HG03439 (cell line): ENCODE data around the gene RNF187.
"Not testable (repeated sequence)": the region's sequence is repeated elsewhere in the genome, so short reads cannot be mapped to it uniquely, and the experiment has no call there.

ENCODE experiments used
- ATAC-seq: cut with Tn5 transposase; IDR thresholded peaks from one replicate; pipeline ENCODE4 v1.9.1; 2021; ENCODE audit warnings: mild to moderate bottlenecking, moderate library complexity; ENCODE audit not compliant: unreplicated experiment

Gene RNF187

DNA sequence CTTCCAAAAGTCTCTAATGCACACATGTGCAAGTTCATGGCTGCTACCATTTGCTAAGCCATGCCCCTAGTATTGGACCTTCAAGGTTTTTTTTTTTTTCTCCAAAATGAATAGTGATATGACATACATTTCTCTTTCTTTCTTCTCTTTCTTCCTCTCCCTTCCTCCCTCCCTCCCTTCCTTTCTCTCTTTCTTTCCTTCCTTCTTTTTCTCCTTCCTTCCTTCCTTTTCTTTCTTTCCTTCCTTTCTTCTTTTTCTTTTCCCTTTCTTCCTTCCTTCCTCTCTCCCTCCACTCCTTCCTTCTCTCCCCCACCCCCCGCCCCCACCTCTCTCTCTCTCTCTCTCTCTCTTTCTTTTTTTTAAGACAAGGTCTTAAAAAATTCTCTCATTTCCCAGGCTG is 3.4 kb upstream of the RNF187 start:
- no peak for ATAC-seq

DNA sequence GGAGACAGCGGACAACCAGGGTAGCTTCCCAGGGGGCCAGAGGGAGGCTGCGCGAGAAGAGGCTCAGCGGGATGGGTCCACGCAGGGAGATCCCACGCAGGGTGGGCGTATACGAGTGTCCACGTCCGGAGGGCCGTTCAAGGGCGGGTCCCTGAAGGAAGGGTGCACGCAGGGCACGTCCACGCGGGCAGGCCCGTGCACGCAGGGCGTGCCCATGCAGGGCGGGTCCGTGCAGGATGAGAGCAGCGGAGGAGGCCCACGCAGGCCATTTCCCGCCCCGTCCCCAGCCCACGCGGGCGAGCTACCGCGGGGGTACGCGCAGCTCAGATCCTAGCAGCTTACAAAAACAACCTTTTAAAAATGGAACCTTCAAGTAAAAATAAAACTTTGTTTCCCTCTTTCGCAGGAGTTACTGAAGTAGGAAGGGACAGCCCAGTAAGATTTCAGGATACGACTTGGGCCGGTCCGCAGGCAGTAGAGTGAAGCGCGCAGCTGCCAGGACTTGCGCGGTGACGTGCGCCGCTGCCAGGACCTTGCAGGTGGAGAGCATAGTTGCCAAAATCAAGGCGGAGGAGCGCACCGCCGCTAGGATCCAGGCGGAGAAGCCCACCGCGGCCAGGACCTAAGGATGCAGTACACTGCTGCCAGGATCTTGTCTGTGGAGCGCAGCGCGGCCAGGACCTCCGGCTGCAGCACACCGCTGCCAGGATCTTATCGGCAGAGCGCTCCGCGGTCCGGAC is 416 bp upstream of the RNF187 start:
- peak; percentile 56 for ATAC-seq

DNA sequence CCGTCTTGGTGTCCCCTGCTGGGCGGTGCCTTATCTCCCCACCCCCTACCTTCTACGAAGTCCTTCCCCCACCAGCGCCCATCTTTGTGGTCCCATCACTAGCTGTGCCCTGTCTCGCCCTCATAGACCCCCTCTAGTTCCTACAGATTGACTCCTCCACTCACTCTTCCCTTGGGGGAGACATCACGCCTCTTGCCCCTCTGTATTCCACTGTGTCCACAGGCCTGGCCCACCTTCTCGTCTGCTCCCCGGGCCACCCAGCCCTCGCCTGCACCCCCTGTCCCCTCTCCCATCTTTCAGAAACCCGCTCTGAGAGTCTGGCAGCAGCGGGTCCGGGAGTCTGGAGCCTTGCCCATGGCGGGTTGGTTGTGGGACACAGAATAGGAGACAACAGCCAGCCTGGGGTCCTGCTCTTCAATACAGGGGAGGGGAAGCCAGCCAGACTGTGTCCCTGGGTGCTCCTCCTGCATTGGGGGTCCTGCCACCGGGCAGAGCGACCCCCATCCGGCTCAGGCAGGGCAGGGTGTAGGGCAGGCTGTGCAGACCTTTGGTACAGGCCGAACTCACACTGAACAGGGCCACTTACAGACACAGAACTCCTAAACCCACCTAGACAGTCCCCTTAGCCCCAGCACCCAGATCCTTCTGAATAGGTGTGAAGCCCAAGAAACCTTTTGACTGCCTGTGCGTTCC is 1.1 kb downstream of the RNF187 start:
- no peak for ATAC-seq

DNA sequence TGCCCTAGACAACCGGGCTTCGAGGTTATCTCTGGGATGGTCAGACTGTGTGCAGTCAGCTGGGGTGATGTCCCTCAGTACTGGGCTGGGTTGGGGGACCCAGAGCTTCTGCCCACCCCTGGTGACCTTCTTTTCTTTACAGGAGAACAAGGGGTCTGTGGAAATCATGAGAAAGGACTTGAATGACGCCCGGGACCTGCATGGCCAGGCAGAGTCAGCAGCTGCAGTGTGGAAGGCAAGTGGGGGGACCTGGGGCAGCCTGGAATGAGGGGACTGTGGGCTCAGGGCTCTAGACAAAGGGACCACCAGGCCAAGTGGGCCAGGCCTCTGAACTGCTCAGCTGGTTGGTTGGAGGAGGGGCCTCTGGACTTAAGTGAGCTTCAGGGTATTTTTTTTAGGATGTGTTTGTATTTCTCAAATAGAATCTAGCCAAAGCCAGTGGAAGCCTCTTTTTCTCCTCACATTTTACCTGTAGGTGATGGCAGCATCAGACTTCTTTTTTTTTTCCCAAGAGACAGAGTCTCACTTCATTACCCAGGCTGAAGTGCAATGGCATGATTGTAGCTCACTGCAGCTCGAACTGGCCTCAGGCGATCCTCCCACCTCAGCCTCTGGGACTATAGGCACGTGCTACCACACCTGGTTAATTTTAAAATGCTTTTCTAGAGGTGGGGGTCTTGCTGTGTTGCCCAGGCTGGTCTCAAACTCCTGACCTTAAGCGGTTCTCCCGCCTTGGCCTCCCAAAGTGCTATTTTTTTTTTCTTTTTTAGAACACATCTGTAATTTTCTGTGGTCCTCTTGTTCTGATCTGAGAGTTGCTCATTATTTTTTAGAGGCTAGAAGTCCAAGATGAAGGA is 1.9 kb downstream of the RNF187 start:
- no peak for ATAC-seq

DNA sequence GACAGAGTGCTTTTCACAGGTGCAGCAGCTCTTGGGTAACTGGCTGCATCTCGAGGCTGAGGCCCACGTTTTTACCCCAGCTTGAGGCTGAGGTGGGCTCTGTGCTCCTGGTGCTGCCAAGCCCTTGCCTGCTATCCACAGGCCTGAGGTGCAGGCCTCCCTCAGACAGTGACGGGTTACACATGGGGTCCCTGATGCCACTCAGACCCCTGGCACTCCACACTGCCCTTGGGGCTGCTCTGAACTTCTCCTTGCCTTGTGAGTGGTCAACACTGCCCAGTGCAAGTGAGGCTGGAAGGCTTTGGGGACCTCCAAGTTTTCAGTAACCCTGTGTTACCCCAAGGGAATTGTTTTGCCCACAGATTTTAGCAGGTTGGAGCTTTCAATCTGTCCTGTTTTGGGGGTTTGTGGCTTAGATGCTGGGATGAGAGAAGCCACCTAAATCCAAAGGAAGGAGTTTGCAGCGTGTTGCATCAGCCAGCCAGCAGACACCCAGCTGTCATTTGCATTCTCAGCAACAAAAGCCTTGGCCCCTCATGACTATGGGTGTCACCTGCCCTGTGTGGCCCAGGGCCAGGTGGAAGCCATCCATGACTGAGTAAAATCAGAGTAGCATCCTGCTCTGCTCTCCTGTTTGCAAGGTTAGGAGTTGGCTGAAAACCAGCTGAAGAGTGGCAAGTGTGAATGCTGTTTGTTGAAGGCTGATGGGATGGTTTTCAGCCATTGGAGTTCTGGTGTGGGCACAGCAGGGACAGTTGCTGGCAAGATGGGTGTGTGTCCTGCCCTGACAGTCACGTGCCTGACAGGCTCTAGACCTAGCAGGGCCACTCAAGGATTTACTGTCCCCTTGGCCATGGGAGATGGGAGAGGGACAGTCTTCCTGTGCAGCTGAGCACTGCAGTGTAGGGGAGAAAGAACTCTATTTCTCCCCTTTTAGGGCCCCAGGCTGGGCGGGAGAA is 3.2 kb downstream of the RNF187 start:
- no peak for ATAC-seq

DNA sequence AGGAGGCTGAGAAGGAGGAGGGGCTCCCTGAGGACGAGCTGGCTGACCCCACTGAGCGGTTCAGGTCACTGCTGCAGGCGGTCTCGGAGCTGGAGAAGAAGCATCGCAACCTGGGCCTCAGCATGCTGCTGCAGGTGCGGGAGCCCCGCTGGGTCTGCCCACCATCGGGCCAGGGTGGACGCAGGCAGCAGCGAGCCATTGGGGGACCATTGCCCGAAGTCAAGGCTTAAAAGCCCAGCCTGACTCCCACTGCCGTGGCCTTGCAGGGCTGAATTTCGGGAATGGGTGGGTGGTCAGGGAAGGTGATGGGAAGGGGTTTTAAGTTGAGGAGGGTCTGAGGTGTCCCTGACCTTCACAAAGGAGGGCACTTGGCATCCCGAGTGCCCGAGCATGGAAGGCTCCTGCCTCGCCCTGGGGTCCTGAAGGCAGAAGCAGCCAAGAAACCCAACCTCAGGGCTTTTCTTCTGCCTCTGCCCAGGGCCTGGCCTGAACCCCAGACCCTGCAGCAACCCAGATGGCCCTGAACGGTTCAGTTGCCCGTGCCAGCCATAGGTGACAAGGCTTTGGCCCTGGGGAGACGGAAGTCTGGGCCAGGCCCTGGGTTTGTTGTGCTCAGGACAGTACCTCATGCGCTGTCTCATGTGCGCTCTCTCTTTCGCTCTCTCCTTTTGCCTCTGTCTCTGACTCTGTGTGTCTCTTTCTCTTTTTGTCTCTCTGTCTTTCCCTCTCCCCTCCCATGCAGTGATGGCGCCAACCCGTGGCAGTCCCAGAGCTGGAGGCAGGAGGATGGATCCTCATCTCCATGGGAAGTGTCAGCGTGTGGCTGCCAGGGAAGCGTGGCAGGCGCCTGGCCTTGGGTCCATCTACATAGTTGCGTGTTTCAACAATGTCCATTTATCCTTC is 6.2 kb downstream of the RNF187 start:
- ATAC-seq, result no peak

DNA sequence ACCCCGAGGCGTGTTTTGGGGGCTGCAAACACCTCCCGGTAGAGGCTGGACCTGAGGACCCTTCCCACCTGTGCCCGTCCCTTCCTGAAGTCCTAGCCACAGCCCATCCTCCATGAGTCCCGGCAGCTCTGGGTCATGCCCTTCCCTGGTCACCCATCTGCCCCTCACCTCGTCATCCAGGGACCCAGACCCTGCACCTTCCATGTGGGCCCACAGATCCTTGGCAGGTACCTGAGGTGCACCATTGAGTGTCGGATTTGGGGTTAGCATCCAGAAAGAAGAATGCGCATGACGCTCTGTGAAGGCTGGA is 6.8 kb downstream of the RNF187 start:
- ATAC-seq, result no peak

DNA sequence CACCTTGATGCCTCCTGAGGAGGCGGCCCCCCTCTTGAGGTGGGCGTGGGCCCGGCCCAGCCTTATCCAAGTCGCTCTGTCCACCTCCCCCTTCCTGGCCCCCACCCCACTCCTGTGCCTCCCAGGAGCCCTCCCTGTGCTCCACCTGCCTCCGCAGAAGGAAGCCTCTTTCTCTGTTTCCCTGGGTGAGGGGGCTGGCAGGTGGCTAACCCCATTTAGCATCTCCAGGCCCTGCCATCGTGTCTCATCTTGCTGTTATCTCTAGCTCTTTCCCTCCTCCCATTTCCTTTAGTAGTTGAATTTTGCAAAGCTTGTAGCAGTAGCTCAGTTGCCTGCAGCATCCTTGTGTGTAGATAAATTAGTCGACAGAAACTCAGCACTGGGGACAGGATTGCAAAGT is 7.2 kb downstream of the RNF187 start:
- ATAC-seq, result no peak

DNA sequence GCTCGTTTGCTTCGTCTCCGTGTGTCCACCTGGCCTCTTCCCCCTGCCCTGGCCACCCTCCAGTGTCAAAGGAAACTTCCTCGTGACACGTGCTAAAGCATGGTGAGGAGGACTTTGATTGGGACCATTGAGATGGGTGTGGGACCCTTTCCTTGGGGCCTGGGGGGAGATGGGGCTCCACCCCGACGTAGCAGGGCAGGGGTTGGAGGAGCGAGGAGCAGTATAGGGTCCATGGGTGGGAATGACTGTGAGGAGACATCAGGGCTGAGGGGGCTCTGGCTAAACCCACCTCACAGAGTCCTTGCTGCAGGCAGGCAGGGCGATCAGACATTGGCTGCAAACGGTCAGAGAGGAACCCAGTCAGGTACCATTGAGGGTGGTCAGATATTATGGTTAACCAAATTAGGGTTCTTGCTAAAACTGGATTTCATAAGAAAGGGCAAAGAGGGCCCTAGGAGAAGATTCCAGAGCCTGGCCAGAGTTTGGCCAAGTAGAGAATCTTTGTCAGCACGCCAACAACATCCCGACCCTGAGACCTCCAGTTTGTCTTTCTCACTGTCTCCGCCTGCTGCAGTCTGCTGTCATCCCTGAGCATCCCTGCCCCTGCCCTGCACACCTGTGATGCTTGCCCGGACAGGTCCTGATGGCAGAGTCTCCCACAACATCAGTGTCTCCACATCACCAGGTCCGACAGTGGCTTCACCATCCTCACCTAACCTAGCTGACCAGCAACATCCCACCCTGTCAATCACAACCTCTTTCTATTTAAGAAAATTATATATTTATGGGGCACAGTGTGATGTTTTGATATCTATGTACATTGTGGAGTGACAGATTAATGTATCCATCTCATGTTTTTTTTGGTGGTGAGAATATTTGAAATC is 8.0 kb downstream of the RNF187 start:
- ATAC-seq, result no peak

DNA sequence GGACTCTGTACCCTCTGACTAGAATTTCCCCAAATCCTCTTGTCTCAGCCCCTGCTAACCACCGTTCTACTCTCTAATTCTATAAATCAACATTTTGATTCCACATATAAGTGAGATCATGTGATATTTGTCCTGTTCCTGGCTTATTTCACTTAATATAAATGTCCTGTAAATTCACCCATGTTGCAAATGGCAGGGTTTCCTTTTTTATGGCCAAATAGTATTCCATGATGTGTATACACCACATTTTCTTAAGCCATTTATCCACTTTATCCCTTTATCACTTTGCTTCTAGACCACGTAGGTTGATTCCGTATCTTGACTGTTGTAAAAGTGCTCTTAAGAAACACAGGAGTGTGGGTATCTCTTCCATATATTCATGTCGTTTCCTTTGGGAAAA is 8.9 kb downstream of the RNF187 start:
- no peak for ATAC-seq

DNA sequence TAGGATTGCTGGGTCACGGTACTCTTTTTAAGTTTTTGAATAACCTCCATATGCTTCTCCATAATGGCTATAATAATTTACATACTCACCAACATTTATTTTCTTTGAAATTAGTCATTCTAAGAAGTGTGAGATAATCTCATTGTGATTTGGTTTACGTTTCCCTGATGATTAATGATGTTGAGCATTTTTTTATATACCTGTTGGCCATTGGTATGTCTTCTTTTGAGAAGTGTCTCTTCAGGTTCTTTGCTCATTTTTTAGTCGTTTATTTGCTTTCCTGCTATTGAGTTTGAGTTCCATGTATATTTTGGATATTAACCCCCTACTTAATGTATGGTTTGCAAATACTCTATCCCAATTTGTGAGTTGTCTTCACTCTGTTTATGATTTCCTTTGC is 9.3 kb downstream of the RNF187 start:
- ATAC-seq, result no peak

DNA sequence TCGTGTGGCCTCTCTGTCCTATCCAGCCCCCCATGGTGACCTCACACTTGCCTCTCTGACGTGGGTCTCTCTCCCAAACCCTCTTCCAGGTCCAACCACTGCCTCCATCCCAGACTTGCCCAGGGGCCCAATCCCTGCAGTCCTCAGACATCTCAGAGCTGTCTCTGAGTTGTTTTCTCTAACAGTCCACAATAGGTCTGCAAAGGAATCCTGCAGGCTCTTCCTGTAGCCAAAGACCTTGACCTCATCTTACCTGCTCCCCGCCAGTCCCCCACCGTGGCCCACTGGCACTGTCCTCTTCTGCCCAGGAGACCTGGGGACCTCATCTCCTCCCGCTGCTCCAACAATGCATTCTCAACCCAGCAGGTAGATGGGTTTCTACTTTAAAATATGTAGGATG is 10.0 kb downstream of the RNF187 start:
- no peak for ATAC-seq

DNA sequence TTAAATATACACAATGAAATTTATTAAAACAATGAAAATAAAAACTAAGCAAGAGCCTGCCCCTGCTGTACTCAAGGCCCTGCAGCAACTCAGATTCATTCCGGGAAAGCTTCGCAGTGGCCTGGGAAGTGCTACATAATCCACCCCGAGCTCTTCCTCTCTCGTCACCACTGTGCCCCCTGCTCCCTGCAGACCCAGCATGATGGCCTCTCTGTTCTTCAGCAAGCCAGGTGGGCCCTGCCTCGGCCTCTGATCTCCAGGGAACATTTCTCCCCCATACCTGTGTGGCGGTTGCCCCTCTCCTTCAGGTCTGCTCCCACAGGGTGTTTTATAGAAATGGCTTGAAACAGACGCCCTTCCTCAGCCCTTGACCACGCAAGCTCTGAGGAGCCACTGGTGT is 10.6 kb downstream of the RNF187 start:
- no peak for ATAC-seq

DNA sequence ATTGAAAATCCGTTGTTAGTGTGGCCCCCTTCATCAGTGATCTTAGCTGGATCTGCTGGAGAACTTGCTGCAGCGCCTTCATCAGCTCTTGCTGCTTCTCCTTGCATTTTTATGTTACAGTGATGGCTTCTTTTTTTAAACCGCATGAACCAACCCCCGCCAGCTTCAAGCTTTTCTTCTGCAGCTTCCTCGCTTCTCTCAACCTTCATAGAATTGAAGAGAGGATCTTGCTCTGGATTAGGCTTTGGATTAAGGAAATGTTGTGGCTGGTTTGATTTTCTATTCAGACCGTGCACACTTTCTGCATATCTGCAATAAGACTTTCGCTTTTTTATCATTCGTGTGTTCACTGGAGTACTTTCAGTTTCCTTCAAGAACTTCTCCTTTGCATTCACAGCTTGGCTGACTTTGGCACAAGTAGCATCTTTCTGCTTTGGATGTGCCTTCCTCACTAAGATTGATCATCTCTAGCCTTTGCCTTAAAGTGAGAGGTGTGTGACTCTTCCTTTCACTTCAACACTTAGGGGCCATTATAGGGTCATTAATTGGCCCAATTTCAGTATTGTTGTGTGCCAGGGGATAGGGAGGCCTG is 13.1 kb downstream of the RNF187 start:
- ATAC-seq, result no peak

DNA sequence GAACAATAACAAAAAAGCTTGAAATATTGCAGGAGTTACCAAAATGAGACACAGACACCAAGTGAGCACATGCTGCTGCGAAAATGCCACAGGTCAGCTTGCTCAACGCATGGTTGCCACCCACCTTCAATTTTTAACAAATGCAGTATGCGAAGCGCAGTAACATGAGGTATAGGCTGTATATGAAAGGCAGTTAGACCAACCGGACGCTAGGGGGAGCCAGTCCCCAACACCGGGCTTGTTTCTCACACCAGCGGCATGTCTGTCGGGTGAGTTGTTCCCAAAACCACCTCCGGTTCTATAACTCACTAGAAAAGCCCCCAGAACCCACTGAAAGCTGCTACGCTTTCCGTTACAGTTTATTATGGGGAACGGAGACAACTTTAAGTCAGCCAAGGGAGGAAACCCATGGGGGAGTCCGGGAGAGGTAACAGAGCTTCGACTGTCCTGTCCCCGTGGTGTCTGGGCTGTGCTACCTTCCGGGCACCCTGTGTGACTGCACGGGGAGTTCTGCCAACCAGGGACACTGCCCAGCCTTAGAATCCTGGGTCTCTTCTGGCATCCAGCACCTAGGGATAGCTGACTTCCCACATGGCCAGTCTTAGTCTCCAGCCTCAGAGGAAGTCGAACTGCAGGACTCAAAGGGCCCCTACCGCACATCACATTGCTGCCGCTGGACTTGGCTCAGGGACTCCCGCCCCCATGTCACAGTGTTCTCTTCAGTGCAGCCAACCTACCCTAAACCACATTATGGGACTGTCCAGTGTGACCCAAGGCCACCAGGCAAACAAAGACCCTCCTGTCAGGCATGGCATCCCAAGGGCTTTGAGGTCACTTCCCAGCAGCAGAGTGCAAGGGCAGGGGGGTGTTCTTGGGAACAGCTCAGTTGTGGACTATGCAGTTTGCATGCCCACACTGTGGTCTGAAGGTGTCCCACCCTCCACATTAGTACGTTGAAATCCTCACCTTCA is 14.0 kb downstream of the RNF187 start:
- ATAC-seq, result peak; percentile 88

DNA sequence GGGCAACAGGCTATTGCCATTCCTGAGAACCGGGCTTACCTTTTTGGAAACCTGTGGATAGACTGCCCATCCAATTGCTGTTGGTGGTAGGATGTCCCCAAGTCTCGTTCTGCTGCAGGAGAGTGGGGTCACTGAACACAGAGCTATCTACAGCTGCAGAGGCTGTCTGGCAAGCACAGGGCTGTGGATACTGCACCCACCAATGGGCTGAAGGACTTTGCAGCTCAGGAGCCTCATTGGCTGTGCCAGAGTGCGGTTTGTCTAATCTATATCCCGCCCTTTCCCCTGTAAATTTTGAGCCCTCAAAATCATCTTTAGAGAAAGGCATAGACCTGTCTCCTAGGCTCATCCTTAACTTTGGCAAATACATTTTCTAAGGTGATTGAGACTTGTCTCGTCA is 15.3 kb downstream of the RNF187 start:
- ATAC-seq, result no peak

DNA sequence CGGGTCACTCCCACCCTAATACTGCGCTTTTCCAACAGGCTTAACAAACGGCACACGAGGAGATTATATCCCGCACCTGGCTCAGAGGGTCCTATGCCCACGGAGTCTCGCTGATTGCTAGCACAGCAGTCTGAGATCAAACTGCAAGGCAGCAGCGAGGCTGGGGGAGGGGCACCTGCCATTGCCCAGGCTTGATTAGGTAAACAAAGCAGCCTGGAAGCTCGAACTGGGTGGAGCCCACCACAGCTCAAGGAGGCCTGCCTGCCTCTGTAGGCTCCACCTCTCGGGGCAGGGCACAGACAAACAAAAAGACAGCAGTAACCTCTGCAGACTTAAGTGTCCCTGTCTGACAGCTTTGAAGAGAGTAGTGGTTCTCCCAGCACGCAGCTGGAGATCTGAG is 18.8 kb downstream of the RNF187 start:
- not testable (repeated sequence) for ATAC-seq
